ENCODE data around the gene TLCD3A.

The TLCD3A gene

DNA sequence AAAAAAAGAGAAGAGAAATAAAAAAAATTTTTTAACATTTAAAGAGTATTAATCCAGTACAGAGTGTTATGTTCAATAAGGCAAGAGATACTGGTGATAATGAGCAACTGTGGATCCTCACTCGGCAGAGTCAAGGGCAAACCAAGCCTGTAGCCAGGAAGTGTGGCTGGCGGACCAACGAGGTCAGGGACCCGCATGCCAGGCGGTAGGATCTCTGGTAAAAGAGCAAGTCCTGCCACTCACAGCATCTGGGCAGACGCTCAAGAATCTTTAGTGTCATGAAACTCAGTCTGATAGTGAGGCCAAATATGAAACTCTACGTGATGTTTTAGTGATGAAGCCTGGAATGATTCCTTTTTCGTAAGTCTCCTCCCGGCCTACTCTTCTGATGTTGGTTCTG, 28.0 kb downstream of the TLCD3A start:
- peaks cover 74% of the 10 kb centered on the region for H3K36me3 ChIP-seq (ENCODE audit: insufficient read depth, low read length)
- ATAC-seq (ENCODE audit: insufficient read depth, low read depth) = no peak

DNA sequence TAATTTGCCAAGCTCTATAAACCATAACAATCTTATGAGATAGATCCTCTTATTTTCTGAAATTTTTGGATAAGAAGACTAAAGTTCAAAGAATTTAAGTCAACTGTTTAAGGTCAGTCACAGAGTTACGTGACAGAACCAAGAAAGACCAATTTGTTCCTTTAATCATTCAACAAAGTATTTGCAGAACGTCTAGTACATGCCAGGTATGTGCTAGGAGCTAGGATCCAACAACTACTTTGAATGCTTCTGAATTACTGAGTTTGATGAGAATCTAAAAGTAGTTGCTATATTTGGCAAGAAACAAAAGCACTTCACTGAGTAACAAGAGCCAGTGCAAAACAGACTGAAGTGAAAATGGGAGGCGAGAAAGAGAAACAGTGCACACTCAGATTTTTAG, 34.7 kb downstream of the TLCD3A start:
- no peaks in the 10 kb centered on the region for H3K79me2 ChIP-seq (ENCODE audit: insufficient read depth, low read length)
- DNase-seq = no peak
- no peak overlapping the region for H3K4me2 ChIP-seq (ENCODE audit: insufficient read depth, low read length)
- H4K20me1 ChIP-seq (ENCODE audit: insufficient read depth, low read length) = no peaks in the 10 kb centered on the region
- no peak overlapping the region for H3K4me3 ChIP-seq (ENCODE audit: low read depth in 1 of 2, low read length in 2 of 2)
- no peak for ATAC-seq (ENCODE audit: insufficient read depth, low read depth)
- TF ChIP-seq CTCF (IDR thresholded peaks at IDR 0.05; ENCODE audit: borderline replicate concordance, extremely low read depth, low read length, poor library complexity, severe bottlenecking) (no peak), EZH2 (IDR thresholded peaks at IDR 0.05; ENCODE audit: borderline replicate concordance, low read depth, low read length, severe bottlenecking) (no peak)
- H3K9me3 ChIP-seq (ENCODE audit: insufficient read depth, low read length, severe bottlenecking) = no peaks in the 10 kb centered on the region
- H3K27ac ChIP-seq (ENCODE audit: low read length) = no peak overlapping the region
- no peak overlapping the region for H2AFZ ChIP-seq (ENCODE audit: low read depth, low read length)
- no peak overlapping the region for H3K9ac ChIP-seq (ENCODE audit: low read depth, low read length)
- H3K4me1 ChIP-seq (ENCODE audit: insufficient read depth, low read length) = no peaks in the 10 kb centered on the region
- H3K36me3 ChIP-seq (ENCODE audit: insufficient read depth, low read length) = peaks cover 75% of the 10 kb centered on the region
- no peaks in the 10 kb centered on the region for H3K27me3 ChIP-seq (ENCODE audit: insufficient read depth, low read length, poor library complexity)

More for the DNA sequence above, 28.0 kb downstream of the TLCD3A start:
- no peak overlapping the region for H3K9ac ChIP-seq (ENCODE audit: low read depth, low read length)
- H3K4me2 ChIP-seq (ENCODE audit: insufficient read depth, low read length) = no peak overlapping the region
- no peaks in the 10 kb centered on the region for H3K79me2 ChIP-seq (ENCODE audit: insufficient read depth, low read length)
- H2AFZ ChIP-seq (ENCODE audit: low read depth, low read length) = no peak overlapping the region
- no peaks in the 10 kb centered on the region for H3K9me3 ChIP-seq (ENCODE audit: insufficient read depth, low read length, severe bottlenecking)
- no peaks in the 10 kb centered on the region for H4K20me1 ChIP-seq (ENCODE audit: insufficient read depth, low read length)
- no peaks in the 10 kb centered on the region for H3K27me3 ChIP-seq (ENCODE audit: insufficient read depth, low read length, poor library complexity)
- no peak for DNase-seq
- no peak for TF ChIP-seq CTCF (IDR thresholded peaks at IDR 0.05; ENCODE audit: borderline replicate concordance, extremely low read depth, low read length, poor library complexity, severe bottlenecking)
- no peak for TF ChIP-seq EZH2 (IDR thresholded peaks at IDR 0.05; ENCODE audit: borderline replicate concordance, low read depth, low read length, severe bottlenecking)
- H3K4me3 ChIP-seq (ENCODE audit: low read depth in 1 of 2, low read length in 2 of 2) = no peak overlapping the region
- H3K4me1 ChIP-seq (ENCODE audit: insufficient read depth, low read length) = no peaks in the 10 kb centered on the region
- H3K27ac ChIP-seq (ENCODE audit: low read length) = no peak overlapping the region

DNA sequence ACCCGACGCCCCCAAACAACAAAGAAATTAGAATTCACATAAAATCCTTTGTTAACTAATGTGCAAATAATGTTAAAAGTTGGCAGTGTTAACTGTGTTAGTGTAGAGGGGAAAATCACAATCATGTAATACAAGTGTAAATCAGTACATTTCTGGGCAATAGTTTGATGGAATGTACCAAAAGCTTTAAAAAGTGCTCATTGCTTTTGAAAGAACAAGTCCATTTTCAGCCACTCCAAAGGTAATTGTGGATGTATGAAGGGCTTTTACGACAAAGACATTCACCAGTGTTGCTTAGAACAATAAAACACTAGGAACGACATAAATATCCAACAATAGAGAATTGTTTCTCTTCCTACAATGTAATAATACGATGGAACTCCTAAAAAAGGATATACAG, 40.6 kb downstream of the TLCD3A start:
- H4K20me1 ChIP-seq (ENCODE audit: insufficient read depth, low read length) = no peaks in the 10 kb centered on the region; the same call in 1 of the 2 replicates
- no peak overlapping the region for H3K4me3 ChIP-seq (ENCODE audit: low read depth in 1 of 2, low read length in 2 of 2)
- no peak for ATAC-seq (ENCODE audit: insufficient read depth, low read depth)
- H3K4me1 ChIP-seq (ENCODE audit: insufficient read depth, low read length) = no peaks in the 10 kb centered on the region
- H3K27me3 ChIP-seq (ENCODE audit: insufficient read depth, low read length, poor library complexity) = no peaks in the 10 kb centered on the region
- DNase-seq = no peak
- H3K9me3 ChIP-seq (ENCODE audit: insufficient read depth, low read length, severe bottlenecking) = no peaks in the 10 kb centered on the region
- TF ChIP-seq EZH2 (IDR thresholded peaks at IDR 0.05; ENCODE audit: borderline replicate concordance, low read depth, low read length, severe bottlenecking) = no peak
- TF ChIP-seq CTCF (IDR thresholded peaks at IDR 0.05; ENCODE audit: borderline replicate concordance, extremely low read depth, low read length, poor library complexity, severe bottlenecking) = no peak
- H2AFZ ChIP-seq (ENCODE audit: low read depth, low read length) = no peak overlapping the region
- peaks cover 17% of the 10 kb centered on the region for H3K79me2 ChIP-seq (ENCODE audit: insufficient read depth, low read length)
- no peak overlapping the region for H3K27ac ChIP-seq (ENCODE audit: low read length)
- H3K36me3 ChIP-seq (ENCODE audit: insufficient read depth, low read length) = peaks cover 88% of the 10 kb centered on the region
- H3K9ac ChIP-seq (ENCODE audit: low read depth, low read length) = no peak overlapping the region
- H3K4me2 ChIP-seq (ENCODE audit: insufficient read depth, low read length) = no peak overlapping the region

All from DND-41 (cell line).